ENCODE measurements around the gene FZR1. TPM values are rescaled to one million over a fixed set of nuclear protein-coding genes. Genes with fewer than 3 reads are reported as not detected.
A peak's percentile ranks its signal among the peaks of the same experiment; 100 is the strongest.

The FZR1 gene
- total and polyA plus RNA-seq, 2 of the 13 experiments (the other 11 are each of a cell fraction or from before 2014, with no cell fraction given), result 29.0 to 30.8 TPM

GRCh38 chr19:3480383-3481091, 25.6 kb upstream of the FZR1 start, which contains the start of gene SMIM24 (continued):
- TF ChIP-seq ZNF841 (CRISPR knock-in tag; IDR thresholded peaks at IDR 0.05; ENCODE audit: borderline replicate concordance) (0 out of 2 replicates have a peak, but pooled peaks have one; percentile 14), ZBTB1 (CRISPR knock-in tag; IDR thresholded peaks at IDR 0.05; ENCODE audit: borderline replicate concordance) (no peak), ZBTB7B (CRISPR knock-in tag; IDR thresholded peaks at IDR 0.05) (no peak; the same call in none of the 2 replicates), NKX3-1 (CRISPR knock-in tag; IDR thresholded peaks at IDR 0.05) (no peak), SOX6 (IDR thresholded peaks at IDR 0.05) (no peak), SOX6 (CRISPR knock-in tag; IDR thresholded peaks at IDR 0.05) (peak; percentile 42; the same call in 1 of the 2 replicates), MAZ (IDR thresholded peaks at IDR 0.05; ENCODE audit: borderline replicate concordance, low read depth, low read length) (no peak), MAZ (CRISPR knock-in tag; IDR thresholded peaks at IDR 0.05; ENCODE audit: low read depth) (0 out of 2 replicates have a peak, but pooled peaks have one; percentile 16), ZNF564 (CRISPR knock-in tag; IDR thresholded peaks at IDR 0.05) (no peak; the same call in 1 of the 2 replicates), TAF1 (CRISPR knock-in tag; IDR thresholded peaks at IDR 0.05) (peak; percentile 45; the same call in 1 of the 2 replicates), SALL1 (CRISPR knock-in tag; IDR thresholded peaks at IDR 0.05) (peak; percentile 36; the same call in 1 of the 2 replicates), NFYC (CRISPR knock-in tag; IDR thresholded peaks at IDR 0.05) (peak; percentile 48; the same call in 1 of the 2 replicates), ZNF7 (CRISPR knock-in tag; IDR thresholded peaks at IDR 0.05) (no peak), KLF13 (CRISPR knock-in tag; IDR thresholded peaks at IDR 0.05) (no peak), CTCF (CRISPR knock-in tag; IDR thresholded peaks at IDR 0.05) (no peak), PRMT3 (CRISPR knock-in tag; IDR thresholded peaks at IDR 0.05; ENCODE audit: borderline replicate concordance, low read depth) (no peak), ZNF121 (CRISPR knock-in tag; IDR thresholded peaks at IDR 0.05) (peak; percentile 85), SPEN (CRISPR knock-in tag; IDR thresholded peaks at IDR 0.05; ENCODE audit: low read depth) (no peak; the same call in 1 of the 2 replicates)
- TF ChIP-seq, protein P1, sequence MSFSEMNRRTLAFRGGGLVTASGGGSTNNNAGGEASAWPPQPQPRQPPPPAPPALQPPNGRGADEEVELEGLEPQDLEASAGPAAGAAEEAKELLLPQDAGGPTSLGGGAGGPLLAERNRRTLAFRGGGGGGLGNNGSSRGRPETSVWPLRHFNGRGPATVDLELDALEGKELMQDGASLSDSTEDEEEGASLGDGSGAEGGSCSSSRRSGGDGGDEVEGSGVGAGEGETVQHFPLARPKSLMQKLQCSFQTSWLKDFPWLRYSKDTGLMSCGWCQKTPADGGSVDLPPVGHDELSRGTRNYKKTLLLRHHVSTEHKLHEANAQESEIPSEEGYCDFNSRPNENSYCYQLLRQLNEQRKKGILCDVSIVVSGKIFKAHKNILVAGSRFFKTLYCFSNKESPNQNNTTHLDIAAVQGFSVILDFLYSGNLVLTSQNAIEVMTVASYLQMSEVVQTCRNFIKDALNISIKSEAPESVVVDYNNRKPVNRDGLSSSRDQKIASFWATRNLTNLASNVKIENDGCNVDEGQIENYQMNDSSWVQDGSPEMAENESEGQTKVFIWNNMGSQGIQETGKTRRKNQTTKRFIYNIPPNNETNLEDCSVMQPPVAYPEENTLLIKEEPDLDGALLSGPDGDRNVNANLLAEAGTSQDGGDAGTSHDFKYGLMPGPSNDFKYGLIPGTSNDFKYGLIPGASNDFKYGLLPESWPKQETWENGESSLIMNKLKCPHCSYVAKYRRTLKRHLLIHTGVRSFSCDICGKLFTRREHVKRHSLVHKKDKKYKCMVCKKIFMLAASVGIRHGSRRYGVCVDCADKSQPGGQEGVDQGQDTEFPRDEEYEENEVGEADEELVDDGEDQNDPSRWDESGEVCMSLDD (CRISPR knock-in tag; IDR thresholded peaks at IDR 0.05; ENCODE audit: borderline replicate concordance), result no peak
- TF ChIP-seq, protein P2, sequence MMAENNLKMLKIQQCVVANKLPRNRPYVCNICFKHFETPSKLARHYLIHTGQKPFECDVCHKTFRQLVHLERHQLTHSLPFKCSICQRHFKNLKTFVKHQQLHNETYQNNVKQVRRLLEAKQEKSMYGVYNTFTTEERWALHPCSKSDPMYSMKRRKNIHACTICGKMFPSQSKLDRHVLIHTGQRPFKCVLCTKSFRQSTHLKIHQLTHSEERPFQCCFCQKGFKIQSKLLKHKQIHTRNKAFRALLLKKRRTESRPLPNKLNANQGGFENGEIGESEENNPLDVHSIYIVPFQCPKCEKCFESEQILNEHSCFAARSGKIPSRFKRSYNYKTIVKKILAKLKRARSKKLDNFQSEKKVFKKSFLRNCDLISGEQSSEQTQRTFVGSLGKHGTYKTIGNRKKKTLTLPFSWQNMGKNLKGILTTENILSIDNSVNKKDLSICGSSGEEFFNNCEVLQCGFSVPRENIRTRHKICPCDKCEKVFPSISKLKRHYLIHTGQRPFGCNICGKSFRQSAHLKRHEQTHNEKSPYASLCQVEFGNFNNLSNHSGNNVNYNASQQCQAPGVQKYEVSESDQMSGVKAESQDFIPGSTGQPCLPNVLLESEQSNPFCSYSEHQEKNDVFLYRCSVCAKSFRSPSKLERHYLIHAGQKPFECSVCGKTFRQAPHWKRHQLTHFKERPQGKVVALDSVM (CRISPR knock-in tag; IDR thresholded peaks at IDR 0.05), result peak; percentile 27; the same call in 1 of the 2 replicates
- TF ChIP-seq, protein P3, sequence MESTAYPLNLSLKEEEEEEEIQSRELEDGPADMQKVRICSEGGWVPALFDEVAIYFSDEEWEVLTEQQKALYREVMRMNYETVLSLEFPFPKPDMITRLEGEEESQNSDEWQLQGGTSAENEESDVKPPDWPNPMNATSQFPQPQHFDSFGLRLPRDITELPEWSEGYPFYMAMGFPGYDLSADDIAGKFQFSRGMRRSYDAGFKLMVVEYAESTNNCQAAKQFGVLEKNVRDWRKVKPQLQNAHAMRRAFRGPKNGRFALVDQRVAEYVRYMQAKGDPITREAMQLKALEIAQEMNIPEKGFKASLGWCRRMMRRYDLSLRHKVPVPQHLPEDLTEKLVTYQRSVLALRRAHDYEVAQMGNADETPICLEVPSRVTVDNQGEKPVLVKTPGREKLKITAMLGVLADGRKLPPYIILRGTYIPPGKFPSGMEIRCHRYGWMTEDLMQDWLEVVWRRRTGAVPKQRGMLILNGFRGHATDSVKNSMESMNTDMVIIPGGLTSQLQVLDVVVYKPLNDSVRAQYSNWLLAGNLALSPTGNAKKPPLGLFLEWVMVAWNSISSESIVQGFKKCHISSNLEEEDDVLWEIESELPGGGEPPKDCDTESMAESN (CRISPR knock-in tag; conservative IDR thresholded peaks at IDR 0.05), result no peak

Measured in HepG2 (cell line).